ENCODE results near the gene MAFG.

Gene MAFG

DNA sequence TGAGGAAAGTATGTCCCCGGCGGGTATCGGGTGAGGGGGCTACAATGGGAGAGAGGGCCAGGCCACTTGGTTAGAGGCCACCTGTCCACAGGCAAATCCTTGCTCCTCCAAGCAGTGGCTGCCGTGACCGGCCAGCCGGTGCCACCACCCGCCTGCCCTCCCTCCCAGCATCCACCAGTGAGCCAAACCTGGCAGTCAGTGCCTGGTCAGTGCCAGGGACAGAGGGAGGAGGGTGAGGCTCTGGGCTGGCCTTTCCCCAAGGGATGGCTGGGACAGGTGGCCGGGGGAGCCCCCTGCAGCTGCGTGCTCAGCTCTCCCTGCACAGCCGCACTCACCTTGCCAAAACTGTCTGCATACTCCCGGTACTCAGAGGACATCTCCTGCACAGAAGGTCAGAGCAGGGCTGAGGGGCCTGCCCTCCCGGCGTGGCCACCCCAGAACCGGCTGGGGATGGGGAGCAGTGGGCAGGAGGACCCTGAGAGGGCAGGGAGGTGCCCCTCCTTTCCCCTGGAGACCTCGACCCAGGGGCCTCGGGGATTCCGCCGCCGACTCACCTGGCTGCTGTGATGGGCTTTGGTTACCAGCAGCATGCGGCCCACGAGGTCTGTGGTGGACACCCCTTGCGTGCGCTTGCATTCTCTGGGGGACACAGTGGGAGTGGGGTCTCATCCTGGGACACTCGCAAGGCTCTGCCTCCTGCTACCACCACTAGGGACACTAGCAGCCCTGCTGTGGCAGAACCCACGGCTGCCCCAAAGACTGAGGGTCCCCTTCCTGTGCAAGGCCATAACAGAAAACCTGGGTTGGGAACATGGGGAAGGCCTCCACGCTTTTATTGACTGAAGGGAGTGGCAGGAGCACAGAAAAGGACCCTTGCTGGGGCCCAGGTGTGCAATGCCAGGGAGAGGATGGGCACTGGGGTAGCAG, 20.1 kb downstream of the MAFG start:
- no peak for DNase-seq

- no peak for DNase-seq
These were observed 20.9 kb downstream of the MAFG start for GRCh38 chr17:81906476-81907218.

GRCh38 chr17:81905993-81906392, 21.5 kb downstream of the MAFG start:
- no peak for DNase-seq

DNA sequence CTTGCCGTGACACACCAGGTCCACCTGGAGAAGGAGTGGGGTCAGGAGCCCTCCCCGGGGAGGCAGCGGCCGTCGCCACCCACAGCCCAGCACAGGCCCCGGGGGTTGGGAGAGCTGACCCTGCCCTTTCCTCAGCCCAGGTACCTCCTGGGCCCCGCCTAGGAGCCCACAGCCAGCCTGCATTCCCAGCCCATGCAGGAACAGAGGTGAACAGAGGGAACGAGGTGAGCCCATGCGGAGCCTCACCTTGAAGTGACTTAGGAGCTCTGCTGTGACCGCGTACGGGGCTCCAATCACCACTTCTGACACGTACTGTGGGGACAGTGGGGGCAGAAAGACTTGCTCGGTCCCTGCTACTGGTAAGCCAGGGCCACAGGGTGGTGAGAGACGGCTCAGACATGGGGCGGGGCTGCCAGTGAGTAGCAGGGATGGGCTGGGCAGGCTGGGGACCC, 22.1 kb downstream of the MAFG start:
- no peak for DNase-seq

DNA sequence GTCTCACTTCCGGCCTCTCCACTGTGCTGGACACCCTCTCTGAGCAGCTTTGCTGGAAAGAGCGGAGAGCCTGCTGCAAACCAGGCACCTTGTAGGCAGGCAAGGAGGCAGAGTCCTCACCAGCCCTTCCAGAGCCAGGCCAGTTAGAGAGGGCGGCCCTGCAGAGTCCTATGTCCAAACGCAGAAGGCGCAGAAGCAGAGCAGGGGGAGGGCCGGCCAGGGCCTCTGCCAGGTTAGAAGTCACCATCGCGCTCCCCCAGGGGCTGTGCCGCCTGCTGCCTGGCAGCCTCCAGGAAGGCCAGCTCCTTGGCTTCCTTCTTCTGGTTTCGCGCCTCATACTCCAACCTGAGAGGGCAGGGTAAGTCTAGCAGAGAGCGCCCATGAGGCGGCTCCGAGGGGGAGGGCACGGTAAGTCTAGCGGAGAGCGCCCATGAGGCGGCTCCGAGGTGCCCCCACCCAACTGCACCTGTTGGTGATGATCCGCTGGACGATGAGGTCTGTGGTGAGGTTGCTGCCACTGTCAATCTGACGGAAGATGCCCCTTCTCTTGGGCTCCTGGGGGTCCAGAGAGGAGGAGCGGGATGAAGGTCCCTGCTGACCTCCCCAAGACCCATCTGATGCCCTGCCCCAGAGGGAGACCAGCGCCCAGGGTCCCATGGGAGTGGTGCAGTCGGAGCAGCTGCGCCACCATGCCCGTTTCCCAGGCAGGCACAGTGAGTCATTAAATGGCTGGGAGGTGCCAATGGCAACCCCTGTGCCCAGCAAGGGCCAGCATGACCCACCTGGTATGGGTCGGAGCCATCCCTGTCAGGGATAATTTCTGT, 22.7 kb downstream of the MAFG start:
- no peak for DNase-seq

- DNase-seq: no peak
These were observed 23.5 kb downstream of the MAFG start for GRCh38 chr17:81903896-81904599.

GRCh38 chr17:81903415-81903831, 24.1 kb downstream of the MAFG start:
- no peak for DNase-seq

DNA sequence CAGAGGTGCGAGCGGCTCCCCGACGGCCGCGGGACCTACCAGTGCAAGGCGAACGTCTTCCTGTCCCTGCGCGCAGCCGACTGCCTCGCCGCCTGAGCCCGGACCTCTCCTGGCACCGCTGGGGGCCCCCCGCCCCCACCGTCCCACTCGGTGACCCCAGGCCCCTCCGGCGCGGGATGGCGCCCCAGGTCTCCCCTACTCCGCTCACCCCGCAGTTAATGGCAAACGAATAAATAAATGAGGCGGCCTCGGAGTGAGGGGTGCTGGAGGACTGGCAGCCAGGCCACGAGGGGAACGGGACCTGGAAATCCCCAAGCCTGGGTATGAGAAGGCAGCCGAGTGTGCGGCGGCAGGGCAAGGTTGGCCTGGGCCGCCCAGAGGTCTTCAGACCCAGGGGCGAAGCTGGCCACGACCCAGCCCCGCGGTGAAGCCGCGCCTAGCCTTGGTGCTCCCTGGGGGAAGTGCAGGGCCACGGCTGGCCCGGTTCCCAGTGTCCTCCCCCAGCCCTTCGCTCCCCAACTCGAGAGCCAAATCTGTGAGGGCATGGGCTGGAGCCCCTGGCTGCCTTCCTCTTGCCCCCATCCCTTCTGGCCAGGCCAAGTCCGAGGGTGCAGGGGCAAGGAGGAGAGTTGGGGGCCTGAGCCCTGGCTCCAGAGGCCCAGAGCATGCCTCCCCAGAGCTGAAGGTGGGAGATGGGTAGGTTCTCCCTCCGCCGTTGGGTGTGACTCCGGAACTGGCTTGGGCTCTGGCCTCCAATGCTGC, 24.7 kb downstream of the MAFG start:
- DNase-seq: no peak

GRCh38 chr17:81902023-81902652, 25.4 kb downstream of the MAFG start, which contains the start of gene NPB:
NPB (plus strand) TSS chr17:81902238; CDS start chr17:81902278, 40 bp downstream.
- no peak for DNase-seq

DNA sequence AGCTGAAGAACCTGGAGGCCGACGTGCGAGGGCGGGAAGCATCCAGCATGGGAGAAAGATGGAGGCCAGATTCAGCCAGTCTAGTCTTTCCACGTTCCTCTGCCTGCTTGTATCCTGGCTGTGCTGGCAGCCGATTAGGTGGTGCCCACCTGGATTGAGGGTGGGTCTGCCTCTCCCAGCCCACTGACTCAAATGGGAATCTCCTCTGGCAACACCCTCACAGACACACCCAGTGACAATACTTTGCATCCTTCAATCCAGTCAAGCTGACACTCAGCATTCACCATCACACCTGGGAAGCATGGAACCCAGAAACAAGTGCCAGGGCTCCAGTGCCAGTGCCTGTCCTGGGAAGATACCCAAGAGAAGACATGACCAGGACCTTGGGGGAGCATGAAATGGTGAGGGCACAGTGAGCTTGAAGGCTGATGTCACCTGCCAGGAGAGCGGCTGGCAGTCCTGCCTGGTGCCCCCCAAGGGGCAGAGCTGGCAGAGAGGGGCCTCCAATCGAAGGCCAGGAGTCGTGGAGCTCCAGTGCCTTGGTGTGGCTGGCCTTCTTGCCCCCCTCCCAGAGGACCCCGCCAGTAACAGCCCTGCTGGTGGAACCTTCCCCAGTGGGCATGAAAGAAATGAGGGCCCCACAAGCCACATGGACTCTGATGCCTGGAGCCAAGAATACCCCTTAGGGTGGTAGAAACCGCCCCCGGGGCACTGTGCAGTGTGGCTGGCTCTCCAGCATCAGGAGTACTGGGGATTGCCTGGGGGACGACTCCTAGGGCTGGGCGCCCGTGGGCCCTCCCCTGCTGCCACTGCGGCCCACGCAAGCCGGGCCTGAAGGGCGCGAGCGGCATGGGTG, 26.1 kb downstream of the MAFG start:
- DNase-seq: no peak

DNA sequence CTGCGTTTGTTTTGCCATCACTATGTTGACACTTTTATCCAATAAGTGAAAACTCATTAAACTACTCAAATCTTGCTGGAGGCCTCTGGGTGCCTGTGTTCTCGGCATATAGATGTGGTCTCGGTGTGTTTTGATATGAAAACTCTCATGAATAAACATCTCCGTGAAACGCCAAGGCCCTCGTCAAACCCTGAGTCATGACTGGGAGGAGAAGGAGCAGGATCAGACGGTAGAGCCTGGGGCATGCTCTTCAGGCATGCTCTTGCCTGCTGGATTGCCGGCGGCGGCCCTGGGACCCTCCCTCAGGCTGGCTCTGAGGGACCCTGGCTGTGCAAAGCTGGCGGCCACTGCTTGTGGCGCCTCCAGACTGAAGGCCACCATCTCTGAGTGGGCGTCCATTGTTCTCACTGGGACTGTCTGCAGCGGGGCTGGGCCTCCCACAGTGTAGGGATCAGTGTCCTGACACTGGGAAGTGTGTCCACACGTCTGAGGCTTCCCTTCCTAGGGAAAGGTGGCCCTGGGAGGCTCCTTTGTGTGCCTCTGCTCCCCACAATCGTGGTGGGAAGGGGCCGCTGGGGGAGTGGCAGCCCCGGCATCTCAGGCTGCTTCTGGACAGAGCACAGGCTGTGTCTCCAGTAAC, 27.2 kb downstream of the MAFG start:
- DNase-seq: no peak

- no peak for DNase-seq
These were observed 27.9 kb downstream of the MAFG start for GRCh38 chr17:81899514-81900166.

- DNase-seq: no peak
These were observed 28.6 kb downstream of the MAFG start for GRCh38 chr17:81898885-81899284.

- no peak for DNase-seq
These were observed 29.3 kb downstream of the MAFG start for GRCh38 chr17:81898029-81898866.

GRCh38 chr17:81895400-81895799, 32.1 kb downstream of the MAFG start:
- DNase-seq: no peak

- no peak for DNase-seq
These were observed 36.3 kb downstream of the MAFG start for GRCh38 chr17:81891303-81891552.

GRCh38 chr17:81890447-81891302, 36.9 kb downstream of the MAFG start:
- DNase-seq: no peak

All from NCI-H446 (cell line).